Body of pancreas (tissue), 4 donors: Measurements from ENCODE around the gene ARHGAP15. TPM values are rescaled to one million over a fixed set of nuclear protein-coding genes. Genes with fewer than 3 reads are reported as not detected.

Experiments used
- ATAC-seq: fragments of 150-250 bp; one replicate; pipeline ENCODE4 v1.9.1; 2016
- DNase-seq, 4 donors: peaks; one replicate each; pipeline ENCODE4 v3.0.0-alpha.2; 2019
- H3K27ac ChIP-seq, 4 donors: fragments of 200-600 bp; sonication (generic); 1 replicate in 3 of 4; 2 replicates in 1 of 4; pipeline versions ENCODE4 v1.5.1 to v1.6.1; 2016 to 2019; ENCODE audit warnings: mild to moderate bottlenecking in 1 of 4, mixed read lengths in 1 of 4, moderate library complexity in 1 of 4
- H3K27me3 ChIP-seq, 2 donors: fragments of 200-600 bp; sonication (generic); one replicate each; pipeline ENCODE4 v1.6.0; 2016; ENCODE audit warnings: mild to moderate bottlenecking in 1 of 2
- H3K36me3 ChIP-seq, 2 donors: fragments of 200-600 bp; sonication (generic); replicated peaks in 1 of 2; 2 replicates each; pipeline ENCODE4 v1.5.1; 2016; ENCODE audit warnings: low read depth in 2 of 2; ENCODE audit not compliant: insufficient read depth in 1 of 2
- H3K4me1 ChIP-seq: fragments of 200-600 bp; sonication (generic); one replicate; pipeline ENCODE4 v1.6.0; 2016
- H3K4me3 ChIP-seq, 2 donors: fragments of 200-600 bp; sonication (generic); 1 replicate in 1 of 2; 2 replicates in 1 of 2; pipeline ENCODE4 v1.5.1; 2016 to 2019
- H3K9me3 ChIP-seq, 3 donors: fragments of 200-600 bp; sonication (generic); 1 replicate in 2 of 3; 2 replicates in 1 of 3; pipeline ENCODE4 v1.5.1; 2016
- POLR2A ChIP-seq, 3 donors: fragments of 450-650 bp; IDR thresholded peaks; one replicate each; pipeline ENCODE4 v1.6.1; 2016; ENCODE audit warnings: antibody characterized with exemption in 3 of 3, mild to moderate bottlenecking in 2 of 3
- WGBS, 2 donors: methylation state at CpG; one replicate each; pipeline ENCODE4 v1.1.5; 2017; 5-methylcytosine and 5-hydroxymethylcytosine counted together
- intact Hi-C: fragments of 100-400 bp; cut with DNase I; formaldehyde crosslinking; loops from one replicate; pipeline ENCODE4 v1.15.1; 2023
- total RNA-seq, 2 donors: library from RNA; depleted of rRNA; stranded (reverse); fragments of >200 nt; gene quantifications; one replicate each; pipeline ENCODE4 v1.1.0, GENCODE V29; 2016
- TF ChIP-seq, protein P1 (sequence below), 7 experiments: fragments of 450-650 bp in 4 of 7; fragments of 200-600 bp in 3 of 7; sonication (generic) in 3 of 7; IDR thresholded peaks; one replicate each; pipeline ENCODE4 v1.5.1; 2016 to 2019; ENCODE audit warnings: antibody characterized with exemption in 7 of 7

ARHGAP15 gene
- total RNA-seq, 2 donors from 2014 or later, result 1.3 TPM; not detected in 1

DNA sequence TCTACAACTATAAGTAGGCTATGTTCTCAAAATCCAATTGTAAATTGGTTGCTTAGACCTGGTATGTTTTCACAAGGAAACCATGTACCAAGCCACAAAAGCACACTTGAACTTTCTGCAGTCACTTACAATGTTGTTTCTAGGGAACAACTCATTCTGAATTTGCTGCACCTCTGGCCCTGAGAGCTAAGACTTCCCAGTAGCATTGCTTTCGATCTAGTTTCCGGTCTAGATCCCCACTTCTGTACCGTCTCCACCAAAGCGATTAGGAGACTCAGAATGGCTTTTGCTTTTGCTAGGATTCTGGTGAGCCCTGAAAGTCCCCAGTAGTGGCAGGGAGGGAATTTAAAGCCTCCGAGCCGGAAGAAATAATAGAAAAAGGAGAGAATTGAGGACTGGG, 313.0 kb downstream of the ARHGAP15 start:
- Histone ChIP-seq H3K27ac (no peak overlapping the region), H3K36me3 (no peaks in the 10 kb centered on the region), H3K9me3 (no peaks in the 10 kb centered on the region), H3K4me3 (no peak overlapping the region), H3K4me1 (no peaks in the 10 kb centered on the region), H3K27me3 (no peaks in the 10 kb centered on the region)
- no peak for TF ChIP-seq POLR2A (IDR thresholded peaks at IDR 0.05)
- TF ChIP-seq, protein P1, sequence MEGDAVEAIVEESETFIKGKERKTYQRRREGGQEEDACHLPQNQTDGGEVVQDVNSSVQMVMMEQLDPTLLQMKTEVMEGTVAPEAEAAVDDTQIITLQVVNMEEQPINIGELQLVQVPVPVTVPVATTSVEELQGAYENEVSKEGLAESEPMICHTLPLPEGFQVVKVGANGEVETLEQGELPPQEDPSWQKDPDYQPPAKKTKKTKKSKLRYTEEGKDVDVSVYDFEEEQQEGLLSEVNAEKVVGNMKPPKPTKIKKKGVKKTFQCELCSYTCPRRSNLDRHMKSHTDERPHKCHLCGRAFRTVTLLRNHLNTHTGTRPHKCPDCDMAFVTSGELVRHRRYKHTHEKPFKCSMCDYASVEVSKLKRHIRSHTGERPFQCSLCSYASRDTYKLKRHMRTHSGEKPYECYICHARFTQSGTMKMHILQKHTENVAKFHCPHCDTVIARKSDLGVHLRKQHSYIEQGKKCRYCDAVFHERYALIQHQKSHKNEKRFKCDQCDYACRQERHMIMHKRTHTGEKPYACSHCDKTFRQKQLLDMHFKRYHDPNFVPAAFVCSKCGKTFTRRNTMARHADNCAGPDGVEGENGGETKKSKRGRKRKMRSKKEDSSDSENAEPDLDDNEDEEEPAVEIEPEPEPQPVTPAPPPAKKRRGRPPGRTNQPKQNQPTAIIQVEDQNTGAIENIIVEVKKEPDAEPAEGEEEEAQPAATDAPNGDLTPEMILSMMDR (IDR thresholded peaks at IDR 0.05), result no peak
- WGBS, 2 donors, result 88 to 90% methylated on average over 6 of the region's 6 CpGs
- DNase-seq (no peak), ATAC-seq (no peak)
- intact Hi-C loops, result no loop called here

DNA sequence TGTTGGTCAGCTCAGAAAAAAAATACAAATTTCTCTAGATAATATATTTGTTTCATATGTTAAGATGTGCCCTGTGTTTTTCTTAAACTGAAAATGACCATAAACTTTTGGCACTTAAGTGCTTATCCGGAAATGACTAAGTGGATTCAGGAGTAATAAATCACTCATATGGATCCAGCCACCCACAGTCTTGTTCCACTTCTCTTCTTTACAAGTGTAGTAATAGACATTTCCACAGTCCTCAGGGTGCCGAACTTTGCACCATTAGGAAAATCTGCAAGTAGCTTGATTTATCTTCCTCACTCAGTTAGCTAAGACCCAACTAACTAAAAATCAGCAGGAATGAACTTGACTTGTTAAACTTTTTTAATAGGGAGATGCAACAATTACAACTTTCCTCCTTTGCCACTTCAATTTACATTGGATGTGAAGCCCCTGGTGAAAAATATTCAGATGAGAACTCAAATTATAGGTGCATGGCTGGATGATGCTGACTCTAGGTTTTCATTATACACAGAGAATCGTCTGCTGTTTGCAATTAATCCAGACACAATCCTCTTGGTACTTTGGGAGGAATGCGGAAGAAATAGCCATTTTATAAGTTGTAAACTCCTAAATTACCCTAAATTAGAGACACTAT, 322.5 kb downstream of the ARHGAP15 start:
- H3K4me1 ChIP-seq, result no peaks in the 10 kb centered on the region
- WGBS, 2 donors, result 57 to 65% methylated on average over 4 of the region's 4 CpGs
- H3K27ac ChIP-seq, result no peak overlapping the region
- no peaks in the 10 kb centered on the region for H3K27me3 ChIP-seq
- ATAC-seq, result no peak
- no peaks in the 10 kb centered on the region for H3K9me3 ChIP-seq
- no peak overlapping the region for H3K4me3 ChIP-seq
- intact Hi-C loops, result no loop called here
- TF ChIP-seq POLR2A (IDR thresholded peaks at IDR 0.05), result no peak
- TF ChIP-seq, protein P1 (IDR thresholded peaks at IDR 0.05), result no peak
- H3K36me3 ChIP-seq, result no peaks in the 10 kb centered on the region
- no peak for DNase-seq

DNA sequence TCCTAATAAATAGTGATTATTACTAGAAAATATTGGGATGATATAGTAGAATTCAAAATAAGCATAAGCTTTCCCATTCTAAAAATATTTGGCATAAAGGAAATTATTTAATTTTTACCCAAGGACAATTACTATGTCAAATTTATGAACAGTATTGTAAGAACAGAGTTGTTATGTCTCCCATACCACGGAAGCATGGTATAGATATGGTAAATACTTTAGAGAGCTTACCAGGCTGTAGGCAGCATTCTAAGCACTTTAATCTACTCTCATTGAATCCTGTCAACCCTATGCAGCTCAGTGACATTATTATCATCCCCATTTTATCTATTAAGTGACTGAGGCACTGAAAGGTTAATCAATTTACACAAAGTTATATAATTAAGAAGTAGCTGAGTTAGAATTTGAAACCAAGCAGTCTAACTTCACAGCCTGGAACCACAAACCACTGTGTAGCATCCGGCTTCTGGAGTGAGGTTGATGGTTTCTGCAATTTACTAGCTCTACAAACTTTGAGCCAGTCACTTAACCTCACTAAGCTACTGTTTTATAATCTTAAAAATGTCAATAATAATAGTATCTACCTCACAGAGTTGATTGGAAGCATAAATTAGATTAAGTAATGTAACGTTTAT, 323.7 kb downstream of the ARHGAP15 start:
- no peak for ATAC-seq
- 66 to 77% methylated on average over 3 of the region's 3 CpGs for WGBS, 2 donors

DNA sequence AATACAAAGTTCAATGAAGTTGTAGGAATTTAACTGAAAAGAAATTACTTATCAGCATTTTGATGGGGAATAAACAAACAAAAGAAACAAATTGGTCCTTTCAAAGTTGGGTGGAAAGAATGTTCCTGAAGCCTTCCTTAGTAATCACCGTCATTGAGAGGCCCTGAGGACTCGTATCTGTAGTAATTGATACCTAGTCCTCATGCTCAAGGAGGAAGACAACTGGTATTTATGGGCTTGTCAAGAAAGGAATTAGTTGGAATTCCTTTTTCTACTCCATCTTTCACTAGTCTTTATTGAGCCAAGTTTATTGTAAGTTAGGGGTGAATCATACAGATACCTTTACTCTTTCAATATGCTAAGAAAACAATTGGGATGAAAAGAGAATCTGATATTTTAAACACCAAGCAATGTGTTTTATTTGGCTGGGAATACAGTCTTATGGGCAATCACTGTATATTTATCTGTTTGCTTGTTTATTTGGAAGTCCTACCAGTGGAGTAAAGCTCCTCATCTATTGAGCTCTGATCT, 324.8 kb downstream of the ARHGAP15 start:
- no peaks in the 10 kb centered on the region for H3K36me3 ChIP-seq
- intact Hi-C loops, result no loop called here
- ATAC-seq (no peak), DNase-seq (no peak)
- H3K9me3 ChIP-seq, result no peaks in the 10 kb centered on the region
- TF ChIP-seq, protein P1 (IDR thresholded peaks at IDR 0.05), result no peak
- TF ChIP-seq POLR2A (IDR thresholded peaks at IDR 0.05), result no peak
- no peaks in the 10 kb centered on the region for H3K27me3 ChIP-seq
- WGBS, 2 donors, result 63 to 70% methylated on average over 2 of the region's 2 CpGs
- no peak overlapping the region for H3K4me3 ChIP-seq
- H3K27ac ChIP-seq, result no peak overlapping the region
- no peaks in the 10 kb centered on the region for H3K4me1 ChIP-seq

More for the DNA sequence above, 323.7 kb downstream of the ARHGAP15 start:
- Histone ChIP-seq H3K9me3 (no peaks in the 10 kb centered on the region), H3K4me3 (no peak overlapping the region), H3K27ac (no peak overlapping the region), H3K4me1 (no peaks in the 10 kb centered on the region), H3K36me3 (no peaks in the 10 kb centered on the region), H3K27me3 (no peaks in the 10 kb centered on the region)
- intact Hi-C loops, result no loop called here
- no peak for DNase-seq
- no peak for TF ChIP-seq POLR2A (IDR thresholded peaks at IDR 0.05)
- TF ChIP-seq, protein P1 (IDR thresholded peaks at IDR 0.05), result no peak
